OCI-LY3 (cell line): Measurements from ENCODE around the gene HBQ1.

Experiments used
- H2AFZ ChIP-seq: fragments of 200-600, 300-600 bp; shearing (Covaris generic); 2 replicates; pipeline ENCODE4 v1.6.0; 2014; ENCODE audit warnings: antibody characterized with exemption, low read depth, low read length
- H3K27ac ChIP-seq: fragments of 200-600, 300-600 bp; sonication (generic); 2 replicates; pipeline ENCODE4 v1.5.1; 2014; ENCODE audit warnings: mild to moderate bottlenecking, low read length, moderate library complexity, mixed read lengths
- H3K27me3 ChIP-seq: fragments of 200-600, 300-600 bp; sonication (generic); 2 replicates; pipeline ENCODE4 v1.6.1; 2014; ENCODE audit warnings: low read depth, low read length, mixed read lengths
- H3K36me3 ChIP-seq: fragments of 200-600, 300-600 bp; sonication (generic); replicated peaks from 2 replicates; pipeline ENCODE3; 2014; ENCODE audit warnings: low read depth, low read length, mixed read lengths
- H3K4me1 ChIP-seq: fragments of 300-600, 200-600 bp; sonication (generic); 2 replicates; pipeline ENCODE4 v1.6.1; 2014; ENCODE audit warnings: low read length, mixed read lengths
- H3K4me2 ChIP-seq: fragments of 200-600, 300-600 bp; sonication (generic); 2 replicates; pipeline ENCODE4 v1.6.1; 2014; ENCODE audit warnings: low read length, mixed read lengths
- H3K4me3 ChIP-seq: fragments of 300-600, 200-600 bp; sonication (generic); 2 replicates; pipeline ENCODE4 v1.5.1; 2014; ENCODE audit warnings: antibody characterized with exemption, mild to moderate bottlenecking, low read length, moderate library complexity
- H3K79me2 ChIP-seq: fragments of 300-600, 200-600 bp; shearing (Covaris generic); 2 replicates; pipeline ENCODE4 v1.6.1; 2014; ENCODE audit warnings: mild to moderate bottlenecking, low read length, mixed read lengths
- H3K9ac ChIP-seq: fragments of 300-600, 200-600 bp; shearing (Covaris generic); 2 replicates; pipeline ENCODE4 v1.6.0; 2014; ENCODE audit warnings: mild to moderate bottlenecking, low read length, moderate library complexity
- H3K9me3 ChIP-seq: fragments of 200-600, 300-600 bp; shearing (Covaris generic); 2 replicates; pipeline ENCODE4 v1.6.1; 2014; ENCODE audit warnings: low read length, mixed read lengths; ENCODE audit not compliant: insufficient read depth
- H4K20me1 ChIP-seq: fragments of 200-600, 300-600 bp; sonication (generic); 2 replicates; pipeline ENCODE4 v1.6.1; 2016; ENCODE audit warnings: low read length, mixed read lengths; ENCODE audit not compliant: insufficient read depth
- EZH2phosphoT487 ChIP-seq: fragments of 200-600 bp; shearing (Covaris generic); IDR thresholded peaks from 2 replicates; pipeline ENCODE4 v1.6.1; 2018; ENCODE audit warnings: antibody characterized with exemption, mixed run types, low read depth
- TF ChIP-seq, protein P1 (sequence below): fragments of 200-600, 300-600 bp; sonication (generic); IDR thresholded peaks from 2 replicates; pipeline ENCODE4 v1.5.1; 2014; ENCODE audit warnings: antibody characterized with exemption, low read length, low read depth

Gene HBQ1

GRCh38 chr16:178668-179015 is 1.6 kb upstream of the HBQ1 start:
- Histone ChIP-seq H4K20me1 (no peaks in the 10 kb centered on the region), H3K27me3 (no peaks in the 10 kb centered on the region)

DNA sequence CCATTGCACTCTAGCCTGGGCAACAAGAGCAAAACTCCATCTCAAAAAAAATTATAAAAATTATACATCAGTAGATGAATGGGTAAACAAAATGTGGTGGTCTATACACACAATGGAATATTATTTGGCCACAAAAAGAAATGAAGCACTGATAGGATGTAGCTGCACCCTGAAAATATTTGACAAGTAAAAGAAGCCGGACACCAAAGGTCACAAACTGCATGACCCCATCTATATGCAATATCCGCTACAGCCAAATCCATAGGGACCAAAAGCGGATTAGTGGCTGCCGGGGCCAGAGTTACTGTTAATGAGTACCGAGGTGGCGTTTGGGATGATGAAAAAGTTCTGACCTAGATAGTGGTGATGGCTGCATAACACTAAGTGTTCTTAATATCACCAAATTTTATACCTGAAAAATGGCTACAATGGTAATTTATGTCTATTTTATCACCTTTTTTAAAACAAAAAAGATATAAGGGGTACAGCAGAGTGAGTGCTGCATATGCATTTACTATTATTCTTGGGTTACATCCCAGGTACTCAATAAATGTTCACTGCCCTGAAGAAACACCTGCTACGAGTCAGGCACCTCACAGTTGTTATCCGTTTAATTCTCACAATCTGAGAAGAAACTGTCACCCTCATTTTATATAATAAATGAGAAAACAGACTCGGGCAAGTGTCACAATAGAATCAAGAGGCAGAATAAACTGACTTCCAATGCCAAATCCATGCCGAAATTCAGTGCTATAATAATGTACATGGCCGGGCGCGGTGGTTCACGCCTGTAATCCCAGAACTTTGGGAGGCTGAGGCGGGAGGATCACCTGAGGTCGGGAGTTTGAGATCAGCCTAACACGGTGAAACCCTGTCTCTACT is 807 bp upstream of the HBQ1 start:
- no peaks in the 10 kb centered on the region for H3K79me2 ChIP-seq
- H2AFZ ChIP-seq = no peak overlapping the region
- no peak overlapping the region for H3K4me3 ChIP-seq
- H3K9ac ChIP-seq = no peak overlapping the region
- H3K4me2 ChIP-seq = no peak overlapping the region
- H4K20me1 ChIP-seq = no peaks in the 10 kb centered on the region
- no peak overlapping the region for H3K27ac ChIP-seq
- H3K27me3 ChIP-seq = no peaks in the 10 kb centered on the region
- H3K9me3 ChIP-seq = no peaks in the 10 kb centered on the region
- peaks cover 14% of the 10 kb centered on the region for H3K36me3 ChIP-seq
- H3K4me1 ChIP-seq = no peaks in the 10 kb centered on the region
- TF ChIP-seq, protein P1, sequence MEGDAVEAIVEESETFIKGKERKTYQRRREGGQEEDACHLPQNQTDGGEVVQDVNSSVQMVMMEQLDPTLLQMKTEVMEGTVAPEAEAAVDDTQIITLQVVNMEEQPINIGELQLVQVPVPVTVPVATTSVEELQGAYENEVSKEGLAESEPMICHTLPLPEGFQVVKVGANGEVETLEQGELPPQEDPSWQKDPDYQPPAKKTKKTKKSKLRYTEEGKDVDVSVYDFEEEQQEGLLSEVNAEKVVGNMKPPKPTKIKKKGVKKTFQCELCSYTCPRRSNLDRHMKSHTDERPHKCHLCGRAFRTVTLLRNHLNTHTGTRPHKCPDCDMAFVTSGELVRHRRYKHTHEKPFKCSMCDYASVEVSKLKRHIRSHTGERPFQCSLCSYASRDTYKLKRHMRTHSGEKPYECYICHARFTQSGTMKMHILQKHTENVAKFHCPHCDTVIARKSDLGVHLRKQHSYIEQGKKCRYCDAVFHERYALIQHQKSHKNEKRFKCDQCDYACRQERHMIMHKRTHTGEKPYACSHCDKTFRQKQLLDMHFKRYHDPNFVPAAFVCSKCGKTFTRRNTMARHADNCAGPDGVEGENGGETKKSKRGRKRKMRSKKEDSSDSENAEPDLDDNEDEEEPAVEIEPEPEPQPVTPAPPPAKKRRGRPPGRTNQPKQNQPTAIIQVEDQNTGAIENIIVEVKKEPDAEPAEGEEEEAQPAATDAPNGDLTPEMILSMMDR = no peak
- no peak for TF ChIP-seq EZH2phosphoT487

More at GRCh38 chr16:178668-179015, 1.6 kb upstream of the HBQ1 start:
- Histone ChIP-seq H3K9me3 (no peaks in the 10 kb centered on the region), H3K4me3 (no peak overlapping the region), H3K27ac (no peak overlapping the region), H3K79me2 (no peaks in the 10 kb centered on the region), H3K4me1 (no peaks in the 10 kb centered on the region), H3K36me3 (peaks cover 11% of the 10 kb centered on the region), H3K4me2 (no peak overlapping the region), H3K9ac (no peak overlapping the region), H2AFZ (no peak overlapping the region)
- TF ChIP-seq, protein P1 = no peak
- TF ChIP-seq EZH2phosphoT487 = no peak

DNA sequence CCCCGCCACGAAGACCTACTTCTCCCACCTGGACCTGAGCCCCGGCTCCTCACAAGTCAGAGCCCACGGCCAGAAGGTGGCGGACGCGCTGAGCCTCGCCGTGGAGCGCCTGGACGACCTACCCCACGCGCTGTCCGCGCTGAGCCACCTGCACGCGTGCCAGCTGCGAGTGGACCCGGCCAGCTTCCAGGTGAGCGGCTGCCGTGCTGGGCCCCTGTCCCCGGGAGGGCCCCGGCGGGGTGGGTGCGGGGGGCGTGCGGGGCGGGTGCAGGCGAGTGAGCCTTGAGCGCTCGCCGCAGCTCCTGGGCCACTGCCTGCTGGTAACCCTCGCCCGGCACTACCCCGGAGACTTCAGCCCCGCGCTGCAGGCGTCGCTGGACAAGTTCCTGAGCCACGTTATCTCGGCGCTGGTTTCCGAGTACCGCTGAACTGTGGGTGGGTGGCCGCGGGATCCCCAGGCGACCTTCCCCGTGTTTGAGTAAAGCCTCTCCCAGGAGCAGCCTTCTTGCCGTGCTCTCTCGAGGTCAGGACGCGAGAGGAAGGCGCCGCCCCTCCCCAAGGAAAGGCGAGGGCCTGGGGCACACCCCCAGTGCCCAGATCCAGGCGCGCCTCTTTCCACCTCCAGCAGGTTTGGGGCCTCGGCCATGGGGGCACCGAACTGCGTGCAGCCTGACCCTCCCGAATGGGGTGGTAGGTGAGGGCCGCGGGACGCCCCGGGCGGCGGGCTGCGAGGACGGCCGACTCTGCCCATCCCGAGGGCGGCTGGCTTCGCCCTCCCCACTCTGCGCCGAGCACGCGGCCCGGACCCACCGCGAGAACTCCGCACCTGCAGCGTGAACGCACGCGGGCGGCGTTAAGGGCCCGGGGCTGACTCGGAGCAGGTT is 664 bp downstream of the HBQ1 start:
- H2AFZ ChIP-seq = no peak overlapping the region
- H3K4me3 ChIP-seq = no peak overlapping the region
- H3K4me2 ChIP-seq = no peak overlapping the region
- H4K20me1 ChIP-seq = no peaks in the 10 kb centered on the region
- H3K79me2 ChIP-seq = no peaks in the 10 kb centered on the region
- H3K9me3 ChIP-seq = no peaks in the 10 kb centered on the region
- H3K36me3 ChIP-seq = peaks cover 17% of the 10 kb centered on the region
- TF ChIP-seq, protein P1 = no peak
- TF ChIP-seq EZH2phosphoT487 = no peak
- H3K27me3 ChIP-seq = no peaks in the 10 kb centered on the region
- no peak overlapping the region for H3K27ac ChIP-seq
- H3K4me1 ChIP-seq = no peaks in the 10 kb centered on the region
- H3K9ac ChIP-seq = no peak overlapping the region

GRCh38 chr16:181565-182021 is 1.3 kb downstream of the HBQ1 start:
- Histone ChIP-seq H3K27me3 (no peaks in the 10 kb centered on the region), H3K79me2 (no peaks in the 10 kb centered on the region), H3K27ac (no peak overlapping the region), H4K20me1 (no peaks in the 10 kb centered on the region), H3K9ac (no peak overlapping the region), H2AFZ (no peak overlapping the region), H3K4me2 (no peak overlapping the region), H3K4me3 (no peak overlapping the region), H3K36me3 (peaks cover 17% of the 10 kb centered on the region), H3K9me3 (no peaks in the 10 kb centered on the region), H3K4me1 (no peaks in the 10 kb centered on the region)
- TF ChIP-seq, protein P1 = peak; percentile 22
- no peak for TF ChIP-seq EZH2phosphoT487
